Hippocampal formation (tissue), 2 donors: ENCODE results near the gene TTC21B.
"Not testable (repeated sequence)": the region's sequence is repeated elsewhere in the genome, so short reads cannot be mapped to it uniquely, and the experiment has no call there.

Source experiments
- DNase-seq, 2 donors: peaks; one replicate each; lab custom pipeline; 2025; lab: John Stamatoyannopoulos, UW

TTC21B gene

GRCh38 chr2:165953655-165954606 is at the start of gene TTC21B:
TSS of gene TTC21B (minus strand) at chr2:165953776. CDS start at chr2:165953705, 71 bp downstream.
- DNase-seq, result peak; percentile 95 to 97

- DNase-seq, result no peak
Observed at GRCh38 chr2:166000401-166000800, 46.8 kb upstream of the TTC21B start.

GRCh38 chr2:165990846-165991245 is 37.3 kb upstream of the TTC21B start:
- DNase-seq, result no peak

GRCh38 chr2:165989851-165990250 is 36.3 kb upstream of the TTC21B start:
- DNase-seq, result no peak

- no peak for DNase-seq
Observed at GRCh38 chr2:165985120-165985519, 31.5 kb upstream of the TTC21B start.

- not testable (repeated sequence) for DNase-seq
Observed at GRCh38 chr2:165972161-165972560, 18.6 kb upstream of the TTC21B start.

- DNase-seq, result no peak
Observed at GRCh38 chr2:165970663-165971062, 17.1 kb upstream of the TTC21B start.

GRCh38 chr2:165969227-165969626 is 15.7 kb upstream of the TTC21B start:
- no peak for DNase-seq

GRCh38 chr2:165967746-165968145 is 14.2 kb upstream of the TTC21B start:
- DNase-seq, result no peak

GRCh38 chr2:165961818-165962217 is 8.2 kb upstream of the TTC21B start:
- DNase-seq, result no peak

GRCh38 chr2:165959371-165959770 is 5.8 kb upstream of the TTC21B start:
- no peak for DNase-seq

GRCh38 chr2:165958313-165958960 is 4.9 kb upstream of the TTC21B start:
- no peak for DNase-seq

- DNase-seq, result no peak
Observed at GRCh38 chr2:165957030-165957675, 3.6 kb upstream of the TTC21B start.

GRCh38 chr2:165953306-165953654 is 296 bp downstream of the TTC21B start:
- DNase-seq, result no peak

GRCh38 chr2:165952741-165953211 is 800 bp downstream of the TTC21B start:
- no peak for DNase-seq

- DNase-seq, result no peak
Observed at GRCh38 chr2:165952085-165952484, 1.5 kb downstream of the TTC21B start.

- DNase-seq, result no peak
Observed at GRCh38 chr2:165950438-165950837, 3.1 kb downstream of the TTC21B start.

- DNase-seq, result no peak
Observed at GRCh38 chr2:165941827-165942226, 11.7 kb downstream of the TTC21B start.

- DNase-seq, result no peak
Observed at GRCh38 chr2:165938237-165938636, 15.3 kb downstream of the TTC21B start.

- DNase-seq, result no peak
Observed at GRCh38 chr2:165933211-165933910, 20.2 kb downstream of the TTC21B start.

- no peak for DNase-seq
Observed at GRCh38 chr2:165927774-165928173, 25.8 kb downstream of the TTC21B start.

GRCh38 chr2:165927353-165927752 is 26.2 kb downstream of the TTC21B start:
- DNase-seq, result no peak
